Measurements from ENCODE around the gene VCP.

Gene VCP

GRCh38 chr9:35112257-35113020 lies 40.0 kb upstream of the VCP start:
- H3K4me3 ChIP-seq (ENCODE audit: low read depth, low read length) = peak overlapping the region; percentile 19
- TF ChIP-seq CTCF (IDR thresholded peaks at IDR 0.05; ENCODE audit: low read depth, low read length) = no peak

GRCh38 chr9:35111001-35111933 lies 38.8 kb upstream of the VCP start:
- no peak for TF ChIP-seq CTCF (IDR thresholded peaks at IDR 0.05; ENCODE audit: low read depth, low read length)
- H3K4me3 ChIP-seq (ENCODE audit: low read depth, low read length) = peak overlapping the region; percentile 90

GRCh38 chr9:35110327-35110761 lies 37.9 kb upstream of the VCP start:
- H3K4me3 ChIP-seq (ENCODE audit: low read depth, low read length) = peak overlapping the region; percentile 90
- TF ChIP-seq CTCF (IDR thresholded peaks at IDR 0.05; ENCODE audit: low read depth, low read length) = no peak

- H3K4me3 ChIP-seq (ENCODE audit: low read depth, low read length) = no peak overlapping the region
- no peak for TF ChIP-seq CTCF (IDR thresholded peaks at IDR 0.05; ENCODE audit: low read depth, low read length)
Measured at GRCh38 chr9:35108946-35109575, 36.6 kb upstream of the VCP start.

GRCh38 chr9:35108461-35108860 lies 36.0 kb upstream of the VCP start:
- no peak for TF ChIP-seq CTCF (IDR thresholded peaks at IDR 0.05; ENCODE audit: low read depth, low read length)
- no peak overlapping the region for H3K4me3 ChIP-seq (ENCODE audit: low read depth, low read length)

GRCh38 chr9:35107297-35108290 lies 35.2 kb upstream of the VCP start:
- no peak overlapping the region for H3K4me3 ChIP-seq (ENCODE audit: low read depth, low read length)
- TF ChIP-seq CTCF (IDR thresholded peaks at IDR 0.05; ENCODE audit: low read depth, low read length) = no peak

All from WI38 (cell line).